Measurements from ENCODE around the gene GABPA. TPM values are rescaled to one million over a fixed set of nuclear protein-coding genes. Genes with fewer than 3 reads are reported as not detected.

GABPA gene
- total and polyA plus RNA-seq, 9 of the 15 experiments (the other 6 are each of a cell fraction or from before 2014, with no cell fraction given), result 8.9 to 35.7 (median 22.8) TPM

- TF ChIP-seq ZNF592 (IDR thresholded peaks at IDR 0.05), result no peak
- no peak for TF ChIP-seq ZBTB43 (CRISPR knock-in tag; IDR thresholded peaks at IDR 0.05)
Measured at GRCh38 chr21:25732091-25732760, 2.5 kb upstream of the GABPA start (continued).
